ENCODE measurements around the gene TRUB2.
"Not testable (repeated sequence)": the region's sequence is repeated elsewhere in the genome, so short reads cannot be mapped to it uniquely, and the experiment has no call there.

The TRUB2 gene

DNA sequence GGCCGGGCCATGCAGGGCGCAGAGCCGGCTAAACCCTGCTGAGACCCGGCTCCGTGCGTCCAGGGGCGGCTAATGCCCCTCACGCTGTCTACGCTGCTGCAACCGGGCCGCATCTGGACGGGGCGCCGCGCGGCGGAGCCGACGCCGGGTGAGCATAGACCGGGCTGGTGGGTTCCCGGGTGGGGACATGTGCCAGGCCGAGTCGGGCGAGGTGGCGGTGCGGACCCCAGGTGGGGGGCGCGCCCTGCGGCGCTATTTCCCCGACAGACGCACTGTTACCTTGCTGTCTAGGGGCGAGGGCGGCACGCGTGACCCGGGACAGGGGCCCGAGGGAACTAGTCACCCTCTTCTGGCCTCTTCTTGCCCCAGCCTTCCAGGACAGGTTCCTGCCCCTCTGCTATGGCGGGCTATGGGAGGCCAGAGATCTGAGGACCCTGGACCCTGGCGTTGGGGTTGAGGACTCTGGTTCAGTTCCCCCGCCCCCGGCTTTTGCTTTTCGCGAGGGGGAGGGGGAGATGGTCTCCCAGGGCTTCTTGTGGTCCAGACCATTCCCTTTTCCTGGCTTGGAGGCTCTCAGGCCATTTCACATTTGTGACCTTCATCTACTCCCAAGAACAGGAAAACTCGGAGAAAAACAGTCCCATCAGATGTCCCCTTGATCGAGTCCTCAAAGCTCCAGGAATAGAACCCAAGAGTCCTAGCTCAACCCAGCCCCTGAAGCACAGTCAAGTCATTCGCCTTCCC is 18.6 kb upstream of the TRUB2 start:
- DNase-seq, result peak in 2 of 3 donors; percentile 16 to 37

DNA sequence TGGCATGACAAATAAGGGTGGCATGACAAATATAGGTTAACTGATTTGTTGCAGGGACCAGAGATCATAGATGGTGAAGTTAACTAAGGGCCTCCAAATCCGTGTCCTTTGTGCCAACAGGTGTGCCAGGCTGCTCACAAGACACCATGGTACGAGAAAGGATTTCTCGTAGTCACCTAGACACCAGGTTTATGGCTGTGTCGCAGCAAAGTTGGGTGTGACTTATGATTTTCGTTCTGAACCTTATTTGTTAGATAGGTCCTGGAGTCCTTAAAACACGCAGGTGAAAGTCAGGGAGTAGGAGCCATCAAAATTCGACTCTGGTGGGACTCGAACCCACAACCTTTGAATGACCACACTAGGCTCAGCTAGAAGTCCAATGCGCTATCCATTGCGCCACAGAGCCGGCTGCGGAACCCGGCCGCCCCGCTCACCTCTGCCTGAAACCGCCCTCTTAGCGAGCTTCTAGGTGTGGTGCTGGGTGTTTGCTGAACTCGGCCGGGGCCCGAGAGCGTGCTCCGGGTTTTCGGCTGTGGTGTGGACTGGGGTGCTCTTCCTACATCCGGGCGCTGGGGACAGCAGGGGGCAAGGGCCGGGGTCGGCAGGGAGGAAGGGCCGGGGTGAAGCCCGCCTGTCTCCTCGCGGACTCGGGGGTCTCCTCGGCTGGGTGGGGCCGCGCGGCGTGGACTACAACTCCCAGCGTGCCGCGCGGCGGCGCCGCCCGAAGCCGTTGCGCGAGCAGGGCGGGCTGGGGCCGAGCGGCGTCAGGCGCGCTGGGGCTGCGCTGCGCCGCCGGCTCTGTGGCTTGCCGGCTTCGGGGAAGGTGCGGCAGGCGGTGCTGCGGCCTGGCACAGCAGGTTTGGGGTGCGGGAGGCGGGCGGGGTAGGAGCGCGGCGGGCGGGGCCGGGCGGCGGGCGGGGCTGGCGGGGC is 17.8 kb upstream of the TRUB2 start, which contains the start of gene SLC27A4:
TSS of gene SLC27A4 (plus strand) at position 767 of the 930 bp plus-strand sequence. CDS start 2,606 bp downstream, outside the sequence.
- peak; percentile 68 to 92 (median 81) for DNase-seq

DNA sequence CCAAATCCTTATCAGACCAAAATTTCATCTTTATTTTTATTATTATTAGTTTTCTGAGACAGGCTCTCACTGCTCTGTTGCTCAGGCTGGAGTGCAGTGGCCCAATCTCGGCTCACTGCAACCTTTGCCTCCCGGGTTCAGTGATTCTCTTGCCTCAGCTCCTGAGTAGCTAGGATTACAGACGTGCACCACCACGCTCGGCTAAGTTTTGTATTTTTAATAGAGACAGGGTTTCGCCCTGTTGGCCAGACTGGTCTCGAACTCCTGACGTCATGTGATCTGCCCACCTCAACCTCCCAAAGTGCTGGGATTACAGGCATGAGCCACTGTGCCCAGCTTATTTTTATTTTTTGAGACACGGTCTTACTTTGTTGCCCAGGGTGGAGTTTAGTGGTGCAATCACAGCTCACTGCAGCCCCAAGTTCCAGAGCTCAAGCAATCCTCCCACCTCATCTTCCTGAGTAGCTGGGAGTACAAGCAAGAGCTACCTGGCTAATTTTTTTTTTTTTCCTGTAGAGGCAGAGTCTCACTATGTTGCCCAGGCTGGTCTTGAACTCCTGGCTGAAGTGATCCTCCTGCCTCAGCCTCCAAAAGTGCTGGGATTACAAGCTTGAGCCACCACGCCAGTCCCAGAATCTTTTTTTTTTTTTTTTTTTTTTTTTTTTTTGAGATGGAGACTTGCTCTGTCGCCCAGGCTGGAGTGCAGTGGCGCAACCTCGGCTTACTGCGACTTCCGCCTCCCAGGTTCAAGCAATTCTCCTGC is 16.8 kb upstream of the TRUB2 start:
- DNase-seq, result not testable (repeated sequence)

DNA sequence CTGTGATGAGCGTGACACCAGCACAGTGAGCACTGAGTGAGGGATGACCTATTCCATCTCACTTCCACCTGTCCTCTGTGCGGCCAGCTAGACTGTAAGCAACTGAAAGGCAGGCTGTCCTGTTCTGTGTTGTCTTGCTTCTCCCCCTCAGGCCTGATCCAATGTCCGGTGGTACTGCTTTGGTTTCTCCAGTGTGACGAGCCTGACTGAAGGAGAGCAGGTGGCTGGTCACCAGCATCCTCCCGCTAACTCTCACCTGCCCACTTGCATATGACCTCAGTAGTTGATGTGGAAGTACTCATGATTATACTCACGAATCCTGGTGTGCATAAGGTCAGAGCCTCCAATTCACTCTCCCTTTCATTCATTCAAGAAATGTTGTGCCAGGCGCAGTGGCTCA is 15.7 kb upstream of the TRUB2 start:
- no peak for DNase-seq

DNA sequence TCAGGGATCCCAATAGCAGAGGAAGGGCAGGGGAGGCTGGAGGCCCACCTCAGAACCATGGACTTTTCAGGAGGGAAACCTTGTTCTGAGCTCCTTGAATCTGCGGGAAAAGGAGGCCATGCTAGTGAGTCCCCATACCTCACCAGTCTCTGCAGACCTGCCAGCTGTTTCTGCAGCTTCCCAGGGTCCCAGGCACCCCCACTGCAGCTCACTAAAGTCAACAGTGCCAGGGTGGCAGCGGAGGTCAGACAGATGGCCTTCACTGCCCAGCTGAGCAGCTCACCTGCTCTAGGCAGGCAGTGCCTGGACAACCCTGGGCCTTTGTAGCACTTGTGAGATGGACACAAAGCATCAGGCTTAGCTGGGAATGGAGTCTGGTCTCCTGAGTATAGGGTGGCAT is 13.7 kb upstream of the TRUB2 start:
- DNase-seq, result no peak

DNA sequence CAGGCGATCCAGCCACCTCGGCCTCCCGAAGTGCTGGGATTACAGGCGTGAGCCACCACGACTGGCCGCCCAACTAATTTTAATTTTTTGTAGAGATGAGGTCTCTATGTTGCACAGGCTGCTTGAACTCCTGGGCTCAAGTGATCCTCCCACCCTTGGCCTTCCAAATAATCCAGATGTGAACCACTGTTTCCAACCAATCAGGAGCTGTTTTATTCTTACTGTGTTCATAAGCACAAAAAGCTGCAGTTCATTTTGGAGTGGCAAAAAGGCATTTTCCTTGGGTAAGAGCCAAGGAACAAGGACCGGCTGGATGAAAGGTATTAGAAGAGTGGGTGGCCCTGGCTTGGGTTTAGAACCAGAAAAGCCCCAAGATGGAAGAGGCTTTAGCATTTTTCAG is 12.9 kb upstream of the TRUB2 start:
- no peak for DNase-seq

DNA sequence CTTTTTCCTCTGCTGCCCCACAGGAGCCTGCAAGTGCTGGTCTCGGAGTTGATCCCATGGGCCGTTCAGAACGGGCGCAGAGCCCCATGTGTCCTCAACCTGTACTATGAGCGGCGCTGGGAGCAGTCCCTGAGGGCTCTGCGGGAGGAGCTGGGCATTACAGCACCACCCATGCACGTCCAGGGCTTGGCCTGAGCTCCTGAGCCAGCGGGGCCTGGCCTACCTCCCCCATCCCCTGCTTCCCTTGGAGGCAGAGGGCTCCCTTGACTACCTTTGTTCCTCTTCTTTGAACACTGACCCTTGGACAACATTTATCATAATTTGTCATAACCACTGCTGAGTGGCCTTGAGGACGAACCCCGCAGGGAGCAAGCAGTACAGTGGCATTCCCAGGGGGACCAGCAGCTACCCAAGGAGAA is 11.2 kb upstream of the TRUB2 start:
- DNase-seq, result no peak

DNA sequence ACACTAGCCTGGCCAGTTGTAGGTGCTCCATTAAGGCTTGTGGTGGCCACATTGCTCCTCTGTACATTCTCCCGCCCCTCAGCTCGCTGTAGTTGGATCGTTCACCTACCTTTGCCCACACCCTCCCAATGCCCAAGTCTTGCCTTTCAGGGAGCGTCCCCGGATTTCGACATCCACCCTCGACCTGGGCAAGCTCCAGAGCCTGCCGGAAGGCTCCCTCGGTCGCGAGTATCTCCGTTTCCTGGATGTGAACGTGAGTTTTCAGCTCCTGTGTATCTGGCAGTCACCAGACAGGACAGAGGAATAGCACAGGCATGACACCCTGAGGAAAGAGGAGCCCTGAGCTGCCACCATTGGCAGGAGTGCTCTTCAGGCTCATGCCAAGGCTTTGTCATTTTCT is 3.4 kb upstream of the TRUB2 start:
- DNase-seq, result no peak

DNA sequence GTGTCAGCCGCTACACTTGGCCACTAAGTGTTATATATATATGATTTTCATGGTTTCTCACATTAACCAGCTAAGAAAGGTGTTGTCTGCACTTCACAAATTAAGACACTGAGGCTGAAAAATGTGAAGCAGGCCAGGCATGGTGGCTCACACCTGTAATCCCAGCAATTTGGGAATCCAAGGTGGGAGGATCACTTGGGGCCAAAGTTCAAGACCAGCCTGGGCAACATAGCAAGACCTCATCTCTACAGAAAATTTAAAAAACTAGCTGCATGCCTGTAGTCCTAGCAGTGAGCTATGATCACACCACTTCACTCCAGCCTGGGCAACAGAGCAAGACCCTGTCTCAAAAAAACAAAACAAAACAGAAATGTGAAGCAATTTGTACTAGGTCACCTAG is 2.2 kb upstream of the TRUB2 start:
- DNase-seq, result no peak

DNA sequence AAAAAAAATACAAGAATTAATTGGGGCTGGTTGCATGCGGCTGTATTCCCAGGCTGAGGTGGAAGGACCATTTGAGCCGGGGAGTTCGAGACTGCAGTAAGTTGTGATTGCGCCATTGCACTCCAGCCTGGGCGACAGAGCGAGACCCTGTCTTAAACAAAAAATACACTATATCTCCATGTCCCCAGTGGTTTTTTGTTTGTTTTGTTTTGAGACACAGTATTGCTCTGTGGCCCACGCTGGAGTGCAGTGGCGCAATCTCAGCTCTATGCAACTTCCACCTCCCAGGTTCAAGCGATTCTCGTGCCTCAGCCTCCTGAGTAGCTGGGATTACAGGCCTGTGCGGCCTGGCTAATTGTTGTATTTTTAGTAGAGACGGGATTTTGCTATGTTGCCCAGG is 1.5 kb upstream of the TRUB2 start:
- DNase-seq, result peak in 2 of 3 donors; percentile 10 to 25

DNA sequence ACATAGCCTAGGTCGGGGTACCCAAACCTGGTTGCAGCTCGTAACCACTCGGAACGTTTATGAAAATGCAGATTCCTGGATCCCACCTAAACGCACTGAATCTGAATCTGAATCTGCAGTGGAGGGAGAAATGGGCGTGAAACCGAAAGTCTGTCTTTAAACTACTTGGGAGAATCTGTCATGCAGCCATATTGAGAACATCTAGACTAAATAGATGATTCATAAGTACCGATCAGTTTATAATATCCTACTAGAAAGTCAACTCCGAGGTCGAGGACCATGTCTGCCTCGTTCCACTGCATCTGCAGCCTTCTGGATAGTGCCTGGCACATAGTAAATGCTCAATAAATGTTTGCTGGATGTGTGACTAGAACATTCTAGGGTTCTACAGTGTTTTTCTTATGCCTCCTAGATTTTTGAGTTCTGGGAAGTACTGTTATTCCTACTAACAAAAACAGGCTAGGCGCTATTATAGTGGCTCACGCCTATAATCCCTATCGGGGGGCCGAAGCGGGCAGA is 1.0 kb upstream of the TRUB2 start:
- DNase-seq, result peak in 2 of 3 donors; percentile 9 to 37

DNA sequence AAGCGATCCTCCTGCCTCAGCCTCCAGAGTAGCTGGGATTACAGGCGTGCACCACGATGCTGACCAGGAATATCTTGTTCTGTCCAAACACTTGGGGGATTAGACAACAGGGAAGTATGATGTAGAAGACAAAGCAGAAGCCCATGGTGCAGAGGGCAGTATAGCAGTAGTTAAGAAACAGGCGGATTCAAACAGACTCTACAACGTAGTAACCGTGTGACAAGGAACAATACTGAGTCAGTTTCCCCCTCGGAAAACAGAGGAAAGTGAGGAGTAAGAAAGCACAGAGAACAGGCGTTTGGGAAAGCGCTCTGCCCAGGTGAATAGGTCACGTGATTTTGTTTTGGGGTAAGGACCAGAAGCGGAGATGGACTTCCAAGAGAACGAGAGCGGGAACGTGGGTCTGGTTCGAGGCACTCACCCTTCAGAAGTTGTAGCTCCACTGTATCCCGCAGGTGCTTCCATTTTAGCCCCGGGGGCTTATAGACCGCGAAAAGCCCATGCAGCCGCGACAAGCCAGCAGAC is 306 bp downstream of the TRUB2 start:
- DNase-seq, result peak in 1 of 3 donors; percentile 5

DNA sequence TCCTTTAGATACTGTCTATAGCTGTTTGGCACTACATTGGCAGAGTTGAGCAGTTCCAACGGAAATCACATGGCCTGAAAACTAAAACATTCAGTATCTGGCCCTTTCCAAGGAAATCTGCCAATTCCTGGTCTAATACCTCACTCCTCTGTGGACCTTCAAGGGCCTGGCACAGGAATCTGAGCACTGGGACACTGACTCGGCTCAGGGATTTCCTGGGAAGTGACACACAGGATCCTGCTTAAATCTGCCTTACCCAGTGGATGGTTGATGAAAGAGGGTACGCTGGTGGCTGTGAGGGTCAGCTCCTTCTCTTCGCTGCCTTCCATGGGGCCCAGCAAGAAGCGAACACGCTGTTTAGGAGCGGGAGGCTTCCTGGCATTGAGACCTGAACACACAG is 904 bp downstream of the TRUB2 start:
- DNase-seq, result no peak

DNA sequence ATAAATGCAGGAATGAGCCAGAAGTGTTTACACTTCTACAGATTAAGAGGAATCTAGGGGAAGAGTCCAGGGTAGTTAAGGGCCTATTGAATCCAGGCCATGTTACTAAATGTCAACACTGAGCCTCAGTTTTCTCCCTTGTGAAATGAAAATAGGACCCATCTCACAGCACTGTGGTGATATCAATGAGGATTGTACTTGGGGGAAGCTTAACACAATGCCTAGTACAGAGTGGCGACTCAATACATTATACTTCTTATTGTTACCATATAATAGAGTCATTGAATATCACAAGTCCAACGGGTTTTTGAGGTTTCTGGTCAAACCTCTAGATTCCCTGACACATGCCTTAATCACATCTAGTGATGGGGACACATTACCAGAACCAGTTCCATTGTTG is 4.6 kb downstream of the TRUB2 start:
- DNase-seq, result no peak

DNA sequence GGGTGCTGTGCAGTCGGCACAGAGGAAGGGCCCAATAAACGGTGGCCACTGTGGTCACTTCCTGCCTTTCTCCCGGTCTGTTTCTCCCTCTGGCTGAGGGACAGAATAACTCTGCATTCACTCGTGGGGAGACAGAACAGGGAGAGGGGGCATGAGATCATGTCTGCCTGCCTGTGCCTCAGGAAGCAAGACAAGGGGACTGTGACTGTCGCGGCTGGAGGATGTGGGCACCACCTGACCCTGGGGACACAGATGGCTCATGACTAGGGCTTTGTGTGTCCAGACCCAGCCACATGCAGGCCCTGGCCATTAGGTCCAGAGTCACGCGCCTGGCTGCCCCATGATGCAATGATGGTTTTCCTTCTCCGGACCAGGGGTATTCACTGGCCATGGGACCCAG is 5.8 kb downstream of the TRUB2 start:
- DNase-seq, result no peak

DNA sequence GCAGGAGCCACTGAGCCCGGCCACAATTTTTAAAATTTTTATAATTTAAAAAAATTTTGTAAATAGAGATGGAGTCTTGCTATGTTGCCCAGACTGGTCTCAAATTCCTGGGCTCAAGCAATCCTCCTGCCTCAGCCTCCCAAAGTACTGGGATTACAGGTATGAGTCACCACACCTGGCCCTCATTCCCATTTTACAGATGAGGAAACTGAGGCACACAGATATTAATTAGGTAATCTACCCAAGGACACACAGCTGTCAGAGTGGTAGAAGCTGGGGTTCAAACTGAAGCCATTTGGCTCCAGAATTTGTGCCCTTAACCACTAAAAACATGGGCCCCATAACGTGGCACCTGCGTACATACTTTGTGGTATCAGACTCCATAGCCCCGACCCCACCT is 7.5 kb downstream of the TRUB2 start:
- no peak for DNase-seq

DNA sequence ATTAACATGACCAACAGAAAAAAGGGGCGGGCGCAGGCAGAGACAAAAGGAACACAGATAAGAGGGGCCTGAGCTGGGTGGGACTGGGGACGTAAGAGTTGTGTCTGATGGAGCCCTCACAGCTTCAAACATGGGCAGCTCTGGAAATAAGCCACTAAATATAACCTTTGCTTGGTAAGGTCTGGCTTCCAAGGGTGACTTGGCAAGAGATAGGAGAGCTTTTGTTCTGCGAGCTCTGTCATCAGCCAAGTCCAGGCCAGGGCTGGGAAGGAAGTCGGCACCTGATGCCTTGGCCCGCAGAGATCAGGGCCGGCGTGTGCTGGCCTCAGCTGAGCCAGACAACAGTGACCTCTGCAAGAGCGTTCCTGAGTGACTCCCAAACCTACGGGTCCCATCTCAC is 11.8 kb downstream of the TRUB2 start:
- no peak for DNase-seq

DNA sequence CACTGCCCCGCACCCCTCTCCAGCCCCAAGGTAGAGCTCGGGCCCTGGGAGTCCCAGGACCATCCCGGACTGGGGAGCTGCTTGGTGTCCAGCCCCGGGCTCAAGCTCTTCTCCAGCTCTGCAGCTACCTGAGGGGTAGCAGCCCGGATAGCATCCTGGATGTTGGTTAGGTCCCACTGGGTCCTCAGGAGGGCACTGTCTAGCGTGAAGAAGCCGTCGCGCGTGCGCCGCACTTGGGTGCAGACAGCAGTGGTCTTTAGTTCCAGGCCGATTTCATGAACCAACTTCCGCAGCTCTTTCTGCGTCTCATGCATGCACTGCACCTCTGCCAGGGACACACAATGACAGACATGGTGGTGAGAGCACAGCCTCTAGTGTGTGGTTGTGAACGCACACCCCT is 12.7 kb downstream of the TRUB2 start:
- DNase-seq, result no peak

DNA sequence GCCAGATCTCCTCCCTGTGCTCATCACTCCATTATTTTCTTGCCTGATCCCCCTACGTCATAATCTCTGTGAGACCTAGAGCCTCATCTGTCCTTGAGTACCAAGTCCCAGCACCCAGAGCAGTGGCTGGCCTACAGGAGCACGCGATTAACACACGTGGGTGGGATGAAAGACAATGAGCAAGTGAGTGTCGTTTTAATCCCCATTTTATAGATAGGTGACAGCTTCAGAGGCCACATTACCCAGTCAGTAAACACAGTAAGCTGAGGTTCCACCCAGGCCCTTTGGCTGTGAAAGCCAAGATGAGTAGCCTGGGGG is 17.3 kb downstream of the TRUB2 start:
- DNase-seq, result no peak

DNA sequence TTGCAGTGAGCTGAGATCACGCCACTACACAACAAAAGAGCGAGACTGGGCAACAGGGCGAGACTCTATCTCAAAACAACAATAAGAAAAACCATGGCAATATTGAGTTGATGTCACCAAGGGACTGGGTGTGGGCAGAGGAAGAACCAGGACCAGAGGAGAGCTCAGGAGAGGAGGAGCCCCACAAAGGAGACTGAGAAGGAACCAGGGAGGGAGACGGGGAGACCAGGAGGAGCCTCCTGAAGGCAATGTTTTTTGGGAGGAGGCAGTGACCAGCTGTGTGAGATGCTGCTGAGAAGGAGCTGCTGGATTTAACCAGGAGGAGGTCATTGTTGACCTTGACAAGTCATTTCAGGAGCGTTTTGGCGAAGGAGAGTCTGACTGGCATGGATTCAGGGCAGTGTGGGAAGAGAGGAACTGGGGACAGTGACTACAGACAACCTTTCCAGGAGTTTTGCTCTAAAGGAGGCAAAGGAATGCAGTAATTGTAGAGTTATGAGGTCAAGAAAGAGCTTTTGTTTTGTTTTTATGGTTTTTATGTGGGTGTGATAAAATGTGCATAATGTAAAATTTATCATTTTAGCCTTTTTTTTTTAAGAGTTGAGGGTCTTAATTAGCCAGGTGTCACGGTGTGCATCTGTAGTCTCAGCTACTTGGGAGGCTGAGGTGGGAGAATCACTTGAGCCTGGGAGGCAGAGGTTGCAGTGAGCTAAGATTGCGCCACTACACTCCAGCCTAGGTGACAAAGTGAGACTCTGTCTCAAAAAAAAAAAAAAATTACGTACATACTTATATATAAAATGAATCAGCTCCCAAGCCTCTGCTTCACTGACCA is 17.9 kb downstream of the TRUB2 start:
- no peak for DNase-seq

DNA sequence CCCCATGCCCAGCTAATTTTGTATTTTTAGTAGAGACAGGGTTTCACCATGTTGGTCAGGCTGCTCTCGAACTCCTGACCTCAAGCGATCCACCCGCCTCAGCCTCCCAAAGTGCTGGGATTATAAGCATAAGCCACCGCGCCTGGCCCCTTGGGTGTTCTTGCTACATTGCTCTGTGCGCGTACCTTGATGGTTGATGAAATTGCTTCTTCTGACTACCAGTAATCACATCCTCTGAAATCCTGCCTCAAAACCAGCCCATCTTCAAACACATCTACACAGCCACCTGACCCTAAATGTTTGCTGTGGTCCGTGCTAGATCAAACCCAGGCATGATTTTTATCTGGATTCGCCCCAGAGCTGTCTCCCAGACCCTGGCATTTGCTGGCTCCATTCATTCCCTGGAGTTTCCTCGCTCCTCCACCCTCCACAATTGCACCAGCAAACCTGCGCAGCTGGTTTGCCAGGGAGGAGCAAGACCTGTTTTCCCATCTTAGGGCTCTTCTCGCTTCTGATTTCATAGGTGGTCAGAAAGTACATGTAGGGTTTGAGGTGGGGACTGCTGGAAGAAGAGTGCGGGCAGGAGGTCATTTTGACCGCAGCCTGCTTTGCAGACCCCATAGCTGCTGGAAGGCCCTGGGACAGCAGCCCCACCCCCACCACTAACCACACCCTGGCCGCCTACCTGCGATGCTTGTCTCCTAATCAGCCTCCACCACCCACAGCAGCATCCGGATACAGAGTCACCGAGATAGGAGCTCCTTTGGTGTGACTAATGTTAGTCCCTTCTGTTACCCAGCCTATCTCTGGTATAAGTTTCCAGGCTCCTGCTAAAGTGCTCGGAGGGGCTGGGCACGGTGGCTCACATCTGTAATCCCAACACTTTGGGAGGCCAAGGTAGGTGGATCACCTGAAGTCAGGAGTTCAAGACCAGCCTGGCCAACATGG is 23.4 kb downstream of the TRUB2 start:
- no peak for DNase-seq

Measured in suppressor macrophage treated with lipopolysaccharide for 1 hour (primary cell).